ENCODE data around the gene CYSLTR2. TPM values are rescaled to one million over a fixed set of nuclear protein-coding genes. Genes with fewer than 3 reads are reported as not detected.

CYSLTR2 gene
- total RNA-seq, 1 donor from 2014 or later: not detected

- TF ChIP-seq, protein P1, sequence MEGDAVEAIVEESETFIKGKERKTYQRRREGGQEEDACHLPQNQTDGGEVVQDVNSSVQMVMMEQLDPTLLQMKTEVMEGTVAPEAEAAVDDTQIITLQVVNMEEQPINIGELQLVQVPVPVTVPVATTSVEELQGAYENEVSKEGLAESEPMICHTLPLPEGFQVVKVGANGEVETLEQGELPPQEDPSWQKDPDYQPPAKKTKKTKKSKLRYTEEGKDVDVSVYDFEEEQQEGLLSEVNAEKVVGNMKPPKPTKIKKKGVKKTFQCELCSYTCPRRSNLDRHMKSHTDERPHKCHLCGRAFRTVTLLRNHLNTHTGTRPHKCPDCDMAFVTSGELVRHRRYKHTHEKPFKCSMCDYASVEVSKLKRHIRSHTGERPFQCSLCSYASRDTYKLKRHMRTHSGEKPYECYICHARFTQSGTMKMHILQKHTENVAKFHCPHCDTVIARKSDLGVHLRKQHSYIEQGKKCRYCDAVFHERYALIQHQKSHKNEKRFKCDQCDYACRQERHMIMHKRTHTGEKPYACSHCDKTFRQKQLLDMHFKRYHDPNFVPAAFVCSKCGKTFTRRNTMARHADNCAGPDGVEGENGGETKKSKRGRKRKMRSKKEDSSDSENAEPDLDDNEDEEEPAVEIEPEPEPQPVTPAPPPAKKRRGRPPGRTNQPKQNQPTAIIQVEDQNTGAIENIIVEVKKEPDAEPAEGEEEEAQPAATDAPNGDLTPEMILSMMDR (conservative IDR thresholded peaks at IDR 0.05; ENCODE audit: low read depth, low read length): peak; percentile 64
- no peak overlapping the region for H3K4me3 ChIP-seq (ENCODE audit: low read depth, low read length)
- no peak for DNase-seq (ENCODE audit: low read depth)
Measured at GRCh38 chr13:48647625-48648024, 6.1 kb upstream of the CYSLTR2 start.

DNA sequence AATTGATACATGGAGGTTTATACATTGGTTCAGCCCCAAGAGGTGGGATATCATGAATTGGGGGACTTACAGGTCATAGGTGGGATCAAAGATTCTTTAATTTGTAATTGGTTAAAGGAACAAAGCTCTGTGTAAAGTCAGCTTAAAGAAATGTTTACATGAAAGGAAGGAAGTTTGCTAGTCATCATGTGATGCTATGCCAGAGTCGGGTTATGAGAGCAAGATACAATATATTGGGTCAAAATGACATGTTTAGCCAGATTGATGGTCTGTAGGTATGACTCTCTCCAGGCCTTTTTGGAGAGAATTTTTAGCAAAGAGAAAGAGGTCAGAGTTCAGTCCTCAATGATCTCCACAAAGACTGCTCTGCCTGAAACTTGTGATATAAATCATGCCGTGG, 5.3 kb upstream of the CYSLTR2 start:
- no peak for DNase-seq (ENCODE audit: low read depth)
- TF ChIP-seq, protein P1 (conservative IDR thresholded peaks at IDR 0.05; ENCODE audit: low read depth, low read length): no peak

DNA sequence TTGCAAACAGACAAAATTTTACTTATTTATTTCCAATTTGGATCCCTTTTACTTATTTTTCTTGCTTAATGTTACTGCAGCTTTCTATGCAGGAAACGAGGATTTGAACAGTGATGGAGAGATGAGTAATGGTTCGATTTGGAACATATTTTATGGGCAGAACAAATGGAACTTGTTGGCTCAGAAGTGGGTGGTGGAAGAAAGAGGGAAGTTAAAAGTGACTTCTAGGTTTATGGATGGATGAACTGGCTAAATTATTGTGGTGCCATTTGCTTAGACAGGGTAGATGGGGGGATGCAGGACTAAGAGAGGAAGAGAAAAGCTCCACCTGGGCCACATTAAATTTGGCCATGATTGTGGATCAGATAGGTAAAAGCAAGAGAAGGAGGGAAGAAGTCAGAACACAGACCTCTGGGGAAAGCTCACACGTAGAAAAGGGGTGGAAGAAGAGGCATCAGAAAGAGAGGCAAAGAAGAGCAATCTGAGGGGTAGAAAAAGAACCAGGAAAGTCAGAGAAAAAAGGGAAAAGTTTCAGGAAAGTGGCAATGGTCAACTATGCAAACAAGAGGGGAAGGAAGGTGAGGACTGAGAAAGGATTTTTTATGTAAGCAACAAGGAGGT, 768 bp upstream of the CYSLTR2 start:
- H3K4me3 ChIP-seq (ENCODE audit: low read depth, low read length): no peak overlapping the region
- TF ChIP-seq, protein P1 (conservative IDR thresholded peaks at IDR 0.05; ENCODE audit: low read depth, low read length): no peak

More for the DNA sequence above, 5.3 kb upstream of the CYSLTR2 start:
- no peak overlapping the region for H3K4me3 ChIP-seq (ENCODE audit: low read depth, low read length)

GRCh38 chr13:48654511-48654910, 782 bp downstream of the CYSLTR2 start:
- no peak overlapping the region for H3K4me3 ChIP-seq (ENCODE audit: low read depth, low read length)
- DNase-seq (ENCODE audit: low read depth): no peak
- TF ChIP-seq, protein P1 (conservative IDR thresholded peaks at IDR 0.05; ENCODE audit: low read depth, low read length): no peak

More for the DNA sequence above, 768 bp upstream of the CYSLTR2 start:
- DNase-seq (ENCODE audit: low read depth): no peak

DNA sequence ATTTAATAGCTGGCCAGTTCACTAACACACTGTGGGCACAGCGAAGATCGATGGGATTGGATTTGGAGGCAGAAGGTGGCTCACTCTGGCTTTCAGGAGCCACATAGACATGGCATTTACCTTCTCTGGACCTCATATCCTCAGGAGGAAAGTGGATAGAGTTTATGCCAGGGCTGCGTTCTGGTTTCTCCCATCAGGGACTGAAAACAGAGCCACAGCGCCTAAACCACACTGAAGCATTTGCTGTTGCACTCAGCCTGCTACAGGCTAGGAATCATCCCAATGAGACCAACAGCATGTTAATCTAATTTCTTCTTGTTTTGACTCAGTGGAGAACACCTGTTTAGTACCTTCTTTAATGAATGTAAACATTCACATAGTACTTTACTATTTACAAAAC, 1.6 kb downstream of the CYSLTR2 start:
- no peak overlapping the region for H3K4me3 ChIP-seq (ENCODE audit: low read depth, low read length)
- TF ChIP-seq, protein P1 (conservative IDR thresholded peaks at IDR 0.05; ENCODE audit: low read depth, low read length): no peak
- DNase-seq (ENCODE audit: low read depth): no peak

DNA sequence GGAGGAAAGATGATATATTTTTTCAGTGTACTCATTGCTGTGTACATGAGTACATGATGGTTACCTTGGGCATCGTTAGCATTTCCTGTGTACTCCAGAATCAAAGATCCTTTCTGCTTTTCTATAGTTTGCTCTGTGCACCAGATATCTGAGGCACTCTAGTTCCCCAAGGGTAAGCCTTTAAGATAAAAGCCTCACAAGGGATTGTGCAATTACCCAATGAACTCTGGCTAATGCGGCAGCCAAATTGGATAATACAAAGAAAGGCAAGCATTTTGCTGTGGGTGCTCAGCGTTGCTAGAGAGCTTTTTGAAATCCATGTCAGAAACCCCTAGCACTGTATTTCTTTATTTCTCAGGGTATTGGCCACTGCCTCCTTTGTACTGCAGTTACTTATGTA, 2.9 kb downstream of the CYSLTR2 start:
- TF ChIP-seq, protein P1 (conservative IDR thresholded peaks at IDR 0.05; ENCODE audit: low read depth, low read length): no peak
- DNase-seq (ENCODE audit: low read depth): no peak
- no peak overlapping the region for H3K4me3 ChIP-seq (ENCODE audit: low read depth, low read length)
